HFFc6 (cell line): ENCODE measurements around the gene TCEAL6. TPM values are rescaled to one million over a fixed set of nuclear protein-coding genes. Genes with fewer than 3 reads are reported as not detected.
"Not testable (repeated sequence)": the region's sequence is repeated elsewhere in the genome, so short reads cannot be mapped to it uniquely, and the experiment has no call there.

ENCODE experiments used
- DNase-seq: peaks from one replicate; pipeline ENCODE4 v3.0.0-alpha.2; 2018
- H3K27ac Mint-ChIP-seq: 2 replicates; pipeline ENCODE4 v1.8.0; 2020; ENCODE audit warnings: mild to moderate bottlenecking, mixed read lengths
- H3K27me3 Mint-ChIP-seq: 2 replicates; pipeline ENCODE4 v1.8.0; 2021; ENCODE audit warnings: mild to moderate bottlenecking, moderate library complexity, mixed read lengths; ENCODE audit not compliant: insufficient read depth
- H3K36me3 Mint-ChIP-seq: 2 replicates; pipeline ENCODE4 v1.8.0; 2021; ENCODE audit warnings: low read depth, mixed read lengths
- H3K4me1 Mint-ChIP-seq: 2 replicates; pipeline ENCODE4 v1.8.0; 2020; ENCODE audit warnings: low read depth, mixed read lengths
- H3K4me3 Mint-ChIP-seq: 2 replicates; pipeline ENCODE4 v1.8.0; 2020; ENCODE audit warnings: mild to moderate bottlenecking, moderate library complexity, mixed read lengths
- H3K9me3 Mint-ChIP-seq: 2 replicates; pipeline ENCODE4 v1.8.0; 2020; ENCODE audit warnings: mild to moderate bottlenecking, mixed read lengths
- CTCF ChIP-seq: fragments of 200-600 bp; sonication (generic); IDR thresholded peaks from 2 replicates; pipeline ENCODE4 v1.5.0; 2021; ENCODE audit warnings: antibody characterized with exemption, mild to moderate bottlenecking
- long read RNA-seq: library from polyadenylated mRNA; unstranded; transcript quantifications from one replicate; pipeline ENCODE4 v2.0.0, GENCODE V29; 2019
- total RNA-seq, 6 experiments: library from RNA; stranded (reverse); fragmentation: NEBNext Ultra II Directional; extraction: Animal tissue kit (Norgen Biotek cat#: 25700); gene quantifications; 2 replicates in 1 of 6; 3 replicates in 5 of 6; pipeline ENCODE4 v1.2.3, GENCODE V29; 2021

TCEAL6 gene
- not detected for total RNA-seq
- long read RNA-seq: 0 reads

- not testable (repeated sequence) for H3K36me3 Mint-ChIP-seq, H3K27ac Mint-ChIP-seq, DNase-seq, H3K4me3 Mint-ChIP-seq, H3K9me3 Mint-ChIP-seq, H3K27me3 Mint-ChIP-seq, H3K4me1 Mint-ChIP-seq
These were observed at the start of gene TCEAL6 for GRCh38 chrX:102142274-102142673. TCEAL6 (minus strand) TSS chrX:102142481.

- Mint-ChIP-seq H3K4me1 (no peaks in the 10 kb centered on the region), H3K27me3 (no peaks in the 10 kb centered on the region; the same call in 1 of the 2 replicates), H3K4me3 (no peak overlapping the region), H3K27ac (no peak overlapping the region), H3K9me3 (no peaks in the 10 kb centered on the region; the same call in 1 of the 2 replicates), H3K36me3 (no peaks in the 10 kb centered on the region; the same call in 1 of the 2 replicates)
- DNase-seq: no peak
- TF ChIP-seq CTCF: no peak
These were observed 43.9 kb upstream of the TCEAL6 start for GRCh38 chrX:102185967-102186720.

- no peak for DNase-seq
- Mint-ChIP-seq H3K27me3 (peaks cover 7% of the 10 kb centered on the region), H3K9me3 (no peaks in the 10 kb centered on the region), H3K4me3 (peak within 1 kb of the TSS; percentile 46; the same call in 1 of the 2 replicates), H3K36me3 (no peaks in the 10 kb centered on the region), H3K4me1 (no peaks in the 10 kb centered on the region; the same call in 1 of the 2 replicates), H3K27ac (no peak within 1 kb of the TSS)
- no peak for TF ChIP-seq CTCF
These were observed 13.5 kb upstream of the TCEAL6 start, which contains the start of gene BEX5 for GRCh38 chrX:102155806-102156179. BEX5 (minus strand) TSS chrX:102155977; CDS start chrX:102154265, 1,712 bp downstream.

DNA sequence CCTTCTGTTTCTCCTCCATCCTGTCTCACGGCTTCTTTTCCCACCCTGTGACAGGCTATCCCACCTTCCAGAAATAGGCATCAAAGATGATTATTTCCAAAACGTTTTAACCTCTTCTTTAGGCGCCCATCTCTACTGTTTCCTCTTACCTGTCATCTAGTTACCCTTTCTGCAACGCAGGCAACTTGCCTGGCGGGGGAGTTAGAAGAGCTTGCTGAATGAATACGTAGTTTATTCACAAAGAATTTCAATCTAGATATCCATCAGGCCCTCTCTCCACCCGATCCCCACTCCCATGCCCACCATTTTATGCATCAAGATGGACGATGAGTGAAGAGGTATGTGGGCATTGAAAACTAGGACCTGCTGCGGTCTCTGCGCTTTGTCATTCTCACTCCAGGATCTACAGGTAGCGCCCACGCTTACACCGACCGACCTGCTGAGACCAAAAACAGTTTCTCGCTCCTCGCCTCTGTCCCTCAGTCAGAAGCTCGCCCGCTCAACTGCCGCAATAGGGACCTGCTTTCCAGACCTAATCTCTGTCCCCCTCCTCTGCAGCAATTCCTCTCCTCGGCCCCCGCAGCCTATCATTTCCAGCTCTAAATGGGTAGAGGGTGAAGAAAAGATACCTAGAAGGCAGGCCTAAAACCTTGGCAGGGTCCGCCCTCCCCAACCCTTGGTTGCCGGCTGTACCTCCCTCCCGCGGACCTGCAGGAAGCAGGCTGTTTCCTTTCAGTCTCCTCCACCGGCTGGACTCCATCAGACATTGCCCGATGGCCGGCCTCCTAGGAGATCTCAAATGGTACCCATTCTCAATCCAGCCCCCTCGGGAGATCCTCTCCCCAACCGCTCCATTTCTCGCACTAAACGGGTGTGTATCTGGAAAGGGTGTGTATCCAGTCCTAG is 12.9 kb upstream of the TCEAL6 start:
- Mint-ChIP-seq H3K27ac (no peak overlapping the region), H3K27me3 (peaks cover 7% of the 10 kb centered on the region), H3K4me3 (peak overlapping the region; percentile 46; the same call in 1 of the 2 replicates), H3K36me3 (no peaks in the 10 kb centered on the region), H3K4me1 (no peaks in the 10 kb centered on the region; the same call in 1 of the 2 replicates), H3K9me3 (no peaks in the 10 kb centered on the region)
- no peak for TF ChIP-seq CTCF
- DNase-seq: no peak

- no peak for DNase-seq
- Mint-ChIP-seq H3K27me3 (peaks cover 7% of the 10 kb centered on the region), H3K36me3 (no peaks in the 10 kb centered on the region), H3K27ac (no peak overlapping the region), H3K9me3 (no peaks in the 10 kb centered on the region), H3K4me1 (no peaks in the 10 kb centered on the region; the same call in 1 of the 2 replicates), H3K4me3 (no peak overlapping the region)
- TF ChIP-seq CTCF: peak; percentile 15; the same call in 1 of the 2 replicates
These were observed 12.1 kb upstream of the TCEAL6 start for GRCh38 chrX:102154218-102154860.

- not testable (repeated sequence) for H3K27ac Mint-ChIP-seq, H3K36me3 Mint-ChIP-seq, H3K4me1 Mint-ChIP-seq, H3K9me3 Mint-ChIP-seq, H3K4me3 Mint-ChIP-seq, DNase-seq, H3K27me3 Mint-ChIP-seq
These were observed 650 bp downstream of the TCEAL6 start for GRCh38 chrX:102141631-102142030.

DNA sequence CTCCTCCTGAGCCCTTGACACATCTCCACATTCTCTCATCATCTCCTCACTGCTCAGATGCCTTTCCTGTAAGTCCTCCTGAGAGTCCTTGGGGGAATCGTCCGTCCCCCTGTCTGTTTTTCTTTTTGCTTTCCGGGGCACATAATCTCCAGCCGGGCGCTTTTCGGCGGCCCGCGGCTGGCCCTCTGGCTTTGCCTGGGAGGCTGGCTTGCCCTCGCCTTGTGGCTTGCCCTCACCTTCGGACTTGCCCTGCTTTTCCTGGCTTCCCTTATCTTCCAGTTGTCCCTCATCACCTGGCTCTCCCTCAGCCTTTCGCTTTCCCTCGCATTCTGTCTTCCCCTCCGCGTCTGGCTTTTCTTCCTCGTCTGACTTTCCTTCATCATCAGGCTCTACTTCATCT is 1.4 kb downstream of the TCEAL6 start:
- not testable (repeated sequence) for H3K9me3 Mint-ChIP-seq, H3K4me1 Mint-ChIP-seq, H3K36me3 Mint-ChIP-seq, H3K27ac Mint-ChIP-seq, DNase-seq, H3K4me3 Mint-ChIP-seq, H3K27me3 Mint-ChIP-seq
